ENCODE results near the gene SMIM8.
"Not testable (repeated sequence)": the region's sequence is repeated elsewhere in the genome, so short reads cannot be mapped to it uniquely, and the experiment has no call there.

The SMIM8 gene, protein sequence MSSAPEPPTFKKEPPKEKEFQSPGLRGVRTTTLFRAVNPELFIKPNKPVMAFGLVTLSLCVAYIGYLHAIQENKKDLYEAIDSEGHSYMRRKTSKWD

DNA sequence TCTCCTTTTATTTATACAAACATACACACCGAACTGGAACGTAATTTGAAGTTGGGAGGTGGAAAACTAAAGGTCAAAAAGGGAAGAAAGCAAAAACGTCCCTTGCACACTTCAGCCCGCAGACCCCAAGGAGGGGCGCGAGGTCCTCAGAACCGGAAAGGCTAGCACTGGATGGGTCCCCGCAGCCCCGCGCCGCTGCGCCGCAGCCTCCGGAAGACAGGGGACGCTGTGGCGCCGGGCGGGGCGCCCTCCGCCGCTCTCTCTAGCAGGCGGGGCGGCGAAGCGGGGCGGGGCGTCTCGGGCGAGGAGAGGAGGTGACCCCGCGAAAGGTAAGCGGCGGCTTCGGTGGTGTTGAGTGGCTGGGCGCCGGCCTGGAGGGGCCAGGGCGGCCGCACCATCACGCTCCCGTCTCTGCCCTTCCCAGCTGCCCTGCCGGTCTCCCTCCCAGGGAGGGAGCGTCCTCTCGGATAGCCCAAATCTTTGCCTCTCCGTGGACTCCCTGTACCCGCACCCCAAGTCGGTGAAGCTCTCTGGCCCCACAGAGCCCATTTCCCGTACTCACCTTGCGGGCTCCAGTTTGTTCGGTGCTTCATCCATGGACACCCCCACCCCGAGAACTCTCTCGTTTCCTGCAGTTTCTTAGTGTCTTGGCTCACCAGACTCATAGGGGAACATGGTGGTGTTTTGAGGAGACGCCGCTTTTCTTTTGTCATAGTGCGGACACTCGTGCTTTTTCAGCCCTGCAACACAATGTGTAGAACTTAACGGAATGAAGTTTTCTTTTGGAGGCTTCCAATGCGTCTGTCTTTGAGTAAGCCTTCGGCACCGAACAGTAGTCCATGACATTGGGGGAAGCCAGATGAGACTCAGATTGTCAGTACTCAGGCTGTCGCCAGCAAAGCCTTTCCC is at the start of gene SMIM8:
Gene SMIM8 (plus strand): TSS at position 285 of the 909 bp plus-strand sequence. CDS start 14,444 bp downstream, outside the sequence.
- DNase-seq: peak; percentile 57

DNA sequence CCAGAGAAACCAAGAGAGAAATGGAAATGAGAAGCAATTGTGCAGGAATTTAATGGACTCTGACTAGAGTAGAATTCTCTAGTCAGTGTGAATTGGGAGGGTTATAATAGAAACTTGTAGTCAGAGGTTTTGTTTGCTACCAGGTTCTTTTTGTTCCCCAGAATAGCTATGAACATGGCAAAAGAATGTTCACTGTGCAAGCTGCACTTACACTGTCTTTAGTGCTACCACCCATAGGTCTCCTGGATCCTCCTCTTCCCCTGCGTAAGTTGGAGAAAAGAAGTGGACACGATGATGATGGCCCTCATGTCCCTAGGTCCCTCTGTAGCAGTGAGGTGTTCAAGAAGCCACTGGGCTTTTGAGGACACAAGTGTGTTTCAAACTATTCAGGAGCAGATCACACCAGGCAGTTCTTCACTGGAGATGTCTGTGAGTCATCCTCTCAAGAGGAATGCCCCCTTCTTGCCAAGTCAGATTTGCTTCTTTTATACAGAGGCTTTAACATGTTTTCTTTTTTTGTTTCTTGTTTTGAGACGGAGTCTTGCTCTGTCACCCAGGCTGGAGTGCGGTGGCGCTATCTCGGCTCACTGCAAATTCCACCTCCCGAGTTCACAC is 47.6 kb upstream of the SMIM8 start:
- DNase-seq: no peak

DNA sequence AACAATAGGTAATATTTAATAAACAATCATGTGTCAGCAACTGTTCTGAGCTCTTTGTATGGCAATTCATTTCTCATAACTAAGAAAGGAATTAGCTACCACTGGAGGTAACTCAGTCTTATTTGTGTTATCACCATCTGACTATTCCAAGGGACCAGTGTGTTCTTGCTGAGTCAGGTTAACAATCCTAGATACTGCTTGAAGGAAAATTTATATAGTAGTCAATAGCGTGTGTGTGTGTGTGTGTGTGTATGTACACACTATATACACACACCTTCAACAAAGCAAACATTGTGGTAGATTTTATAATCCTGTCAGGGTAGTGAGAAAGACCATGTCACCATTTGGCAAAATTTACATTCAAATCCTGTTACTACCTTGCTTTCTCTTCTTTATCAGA is 45.8 kb upstream of the SMIM8 start:
- no peak for DNase-seq

DNA sequence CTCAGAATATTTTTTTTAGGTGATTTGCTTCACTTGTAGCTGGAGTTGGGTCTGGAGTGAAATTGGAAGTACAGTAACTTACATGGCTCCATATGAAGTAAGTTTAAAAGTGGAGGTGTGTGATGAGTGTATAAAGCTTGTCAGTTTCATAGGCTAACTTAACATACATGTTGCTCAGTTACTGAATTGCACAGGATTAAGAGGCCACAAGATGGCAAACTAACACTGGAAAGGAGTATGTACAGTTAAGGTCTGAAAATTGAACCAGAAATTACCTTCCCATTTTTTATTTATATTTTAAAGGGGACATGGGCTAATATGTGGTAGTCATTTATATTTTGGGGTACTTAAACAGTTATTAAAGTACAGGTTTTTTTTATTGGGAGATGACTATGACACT is 45.3 kb upstream of the SMIM8 start:
- DNase-seq: no peak

DNA sequence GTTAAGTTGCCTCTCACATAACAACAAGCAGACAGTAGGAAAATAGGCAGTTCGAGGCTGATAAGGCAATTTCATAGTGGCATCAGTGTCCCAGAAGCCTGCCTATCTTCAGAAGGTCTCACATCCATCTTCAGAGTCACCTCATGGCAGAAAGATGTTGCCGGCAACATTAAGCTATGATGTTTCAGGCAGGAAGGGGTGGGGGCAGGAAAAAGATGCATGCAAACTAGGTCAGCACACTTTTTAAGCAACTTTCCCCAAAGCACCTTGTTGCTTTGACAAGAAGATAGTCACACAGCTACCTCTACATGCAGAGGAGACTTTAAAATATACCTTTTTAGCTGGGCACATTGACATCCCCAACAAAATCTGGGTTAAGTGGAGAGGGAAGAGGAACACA is 43.2 kb upstream of the SMIM8 start:
- no peak for DNase-seq

DNA sequence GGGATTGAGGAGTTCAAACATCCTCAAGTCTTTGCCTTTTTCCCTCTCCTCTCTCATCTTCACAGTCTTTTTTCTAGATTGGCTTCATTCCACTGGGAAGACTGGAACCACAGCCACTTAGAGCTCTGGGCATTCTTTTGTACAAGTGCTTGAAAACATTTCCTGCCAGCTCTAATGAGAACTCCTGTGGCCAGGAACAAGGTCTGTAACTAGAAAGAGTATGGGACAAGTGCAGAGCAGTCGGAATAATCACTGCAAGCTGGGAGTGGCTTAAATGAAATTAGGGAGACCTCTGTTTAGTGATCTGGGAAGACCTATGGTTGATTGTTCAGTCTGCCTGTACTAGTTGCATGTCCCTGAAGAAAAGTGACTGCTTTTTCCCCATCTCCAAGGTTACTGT is 41.0 kb upstream of the SMIM8 start:
- DNase-seq: no peak

DNA sequence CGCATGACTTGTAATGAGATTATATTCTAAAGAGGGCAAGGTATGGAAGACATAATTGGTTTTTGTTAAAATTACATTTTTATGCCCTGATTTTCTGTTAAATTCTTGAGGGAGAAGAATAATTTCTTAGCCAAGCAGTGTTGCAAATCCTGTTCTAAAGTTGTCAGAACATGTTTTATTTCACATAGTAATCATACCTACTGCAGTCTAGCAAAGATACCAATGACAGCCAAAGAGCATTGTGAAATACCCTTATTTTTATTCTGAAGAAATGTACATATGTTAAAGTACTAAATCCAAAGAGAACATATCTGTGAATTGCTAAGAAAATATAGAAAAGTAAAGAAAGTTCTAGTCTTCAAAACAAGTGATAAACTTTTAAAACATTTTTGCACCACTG is 39.6 kb upstream of the SMIM8 start:
- DNase-seq: no peak

DNA sequence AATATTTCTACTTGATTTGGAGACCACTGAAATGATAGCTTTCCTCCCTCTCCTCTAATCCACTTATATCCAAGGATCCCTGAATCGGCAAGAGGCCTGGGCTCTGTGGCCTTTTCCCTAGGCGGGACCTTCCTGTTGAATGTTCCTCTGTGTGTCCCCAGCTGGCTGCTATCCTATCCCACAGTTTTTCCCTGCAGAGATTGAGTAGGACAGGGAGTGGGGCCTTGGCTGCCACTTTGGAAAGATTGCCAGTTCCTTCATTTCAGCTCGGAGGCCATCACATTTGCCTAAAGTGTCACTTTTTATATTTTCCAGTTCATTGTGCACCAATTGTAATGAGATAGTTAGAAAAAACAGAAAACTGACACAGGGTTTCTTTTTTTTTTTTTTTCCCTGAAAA is 38.9 kb upstream of the SMIM8 start:
- DNase-seq: no peak

DNA sequence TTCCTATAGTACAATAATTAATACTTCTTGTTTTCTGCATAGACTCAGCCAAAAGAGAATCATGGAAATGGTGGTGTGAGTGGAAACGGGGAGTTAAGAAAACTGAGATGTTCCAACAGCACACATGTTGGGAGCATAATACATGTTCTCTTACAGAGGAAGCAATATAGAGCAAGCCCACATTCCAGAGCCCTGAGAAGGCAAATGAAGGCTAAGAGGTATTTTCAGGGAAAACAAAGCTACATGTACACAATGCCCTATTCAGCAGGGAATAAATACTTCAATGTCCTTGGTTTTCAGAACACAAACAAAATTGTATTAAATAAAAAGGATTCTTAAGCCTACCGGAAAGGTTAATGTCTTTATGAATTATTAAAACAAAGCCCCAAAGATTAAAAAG is 35.1 kb upstream of the SMIM8 start:
- DNase-seq: no peak

DNA sequence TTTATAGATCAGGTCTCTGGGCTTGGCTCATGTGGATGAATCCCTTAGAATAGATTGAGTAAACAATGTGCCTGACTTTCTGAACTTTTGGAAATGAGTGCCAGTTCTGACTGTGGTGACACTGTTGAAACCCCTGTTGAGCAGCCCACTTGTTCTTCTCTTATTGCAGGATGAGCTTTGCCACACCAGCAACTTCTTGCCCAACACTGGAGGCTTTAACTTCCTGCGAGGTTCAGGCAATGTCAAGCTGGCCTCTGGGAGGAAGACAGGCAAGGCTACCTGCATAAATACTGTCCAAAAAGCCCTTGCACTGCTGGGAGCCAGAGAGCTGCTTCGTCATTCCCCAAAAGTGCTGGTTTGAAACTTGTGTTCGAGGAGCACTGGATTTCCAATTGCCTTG is 32.8 kb upstream of the SMIM8 start:
- no peak for DNase-seq

DNA sequence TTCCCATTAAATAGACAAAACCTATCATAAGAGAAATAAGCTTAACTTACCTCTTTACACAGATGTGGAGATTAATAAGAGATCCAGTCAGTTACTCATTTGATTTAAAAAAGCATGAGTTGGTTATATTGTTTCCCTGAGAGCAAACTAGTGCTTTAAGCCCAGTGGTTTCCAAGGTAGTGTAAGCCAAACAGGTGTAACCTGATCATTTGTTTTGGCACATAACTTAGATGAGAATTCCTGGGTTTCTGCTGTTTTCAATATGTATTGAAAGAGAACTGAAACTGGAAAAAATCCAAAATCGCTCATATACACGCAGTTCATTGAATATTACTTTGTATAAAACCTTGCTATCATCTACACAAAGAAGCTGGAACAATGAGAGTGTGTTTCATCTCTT is 30.5 kb upstream of the SMIM8 start:
- peak; percentile 33 for DNase-seq

DNA sequence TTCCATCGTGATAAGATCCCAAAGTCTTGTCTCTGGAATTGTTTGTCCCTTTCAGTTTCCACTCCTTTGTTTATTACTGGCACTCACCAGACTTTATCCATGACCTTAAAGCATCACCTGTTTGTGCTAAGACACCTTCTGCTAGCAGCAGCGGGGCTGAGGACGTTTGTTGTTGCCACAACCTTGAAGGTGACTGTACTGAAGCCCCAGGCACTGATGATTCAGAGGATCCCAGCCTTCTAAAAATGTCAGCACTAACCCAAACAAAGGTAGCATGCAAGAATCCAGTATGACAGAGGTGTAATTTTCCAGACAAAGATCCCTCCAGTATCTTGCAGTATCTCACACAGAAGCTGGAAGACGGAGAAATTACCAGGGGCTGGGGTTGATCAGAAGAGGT is 28.9 kb upstream of the SMIM8 start:
- DNase-seq: no peak

DNA sequence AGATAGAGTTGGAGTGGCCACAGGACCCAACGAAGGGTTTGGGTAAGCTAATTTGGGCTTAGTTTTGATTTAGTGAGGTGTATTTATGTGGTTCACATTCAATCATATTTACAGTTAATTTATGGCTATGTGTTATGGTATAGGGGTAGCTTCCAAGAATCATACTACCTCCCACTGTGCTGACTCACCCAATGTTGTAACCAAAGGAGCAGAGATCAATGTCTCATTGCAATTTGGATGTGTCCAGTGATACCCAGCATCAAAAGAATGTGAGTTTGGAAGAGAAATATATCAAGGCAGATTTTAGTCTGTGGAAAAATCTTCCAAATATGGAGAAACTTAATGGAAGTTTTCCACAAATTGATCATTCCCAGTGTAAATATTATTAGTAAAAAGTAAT is 25.3 kb upstream of the SMIM8 start:
- DNase-seq: no peak

DNA sequence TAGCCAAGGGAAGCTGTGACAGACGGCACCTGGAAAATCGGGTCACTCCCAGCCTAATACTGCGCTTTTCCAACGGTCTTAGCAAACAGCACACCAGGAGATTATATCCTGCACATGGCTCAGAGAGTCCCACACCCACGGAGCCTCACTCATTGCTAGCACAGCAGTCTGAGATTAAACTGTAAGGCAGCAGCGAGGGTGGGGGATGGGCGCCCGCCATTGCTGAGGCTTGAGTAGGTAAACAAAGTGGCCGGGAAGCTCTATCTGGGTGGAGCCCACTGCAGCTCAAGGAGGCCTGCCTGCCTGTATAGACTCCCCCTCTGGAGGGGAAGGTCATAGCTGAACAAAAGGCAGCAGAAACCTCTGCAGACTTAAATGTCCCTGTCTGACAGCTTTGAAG is 21.1 kb upstream of the SMIM8 start:
- not testable (repeated sequence) for DNase-seq

DNA sequence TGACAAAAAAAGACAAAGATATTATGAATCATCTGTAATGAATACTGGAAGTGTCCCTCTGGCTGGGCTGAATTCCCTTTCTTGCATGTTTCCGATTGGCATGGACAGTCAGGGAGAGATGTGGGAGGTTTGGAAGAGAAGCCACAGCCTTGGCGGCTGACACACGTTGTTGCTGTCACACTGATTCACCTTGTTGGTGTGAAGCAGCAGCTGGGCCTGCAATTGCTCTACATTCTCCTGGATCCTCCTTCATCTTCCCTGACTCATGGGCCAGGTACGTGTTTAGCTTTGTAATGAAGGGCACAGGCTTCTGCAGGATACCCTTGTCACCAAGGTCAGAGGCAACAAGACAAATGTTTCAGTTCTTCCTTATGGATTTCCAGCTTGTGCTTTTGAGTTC is 13.4 kb upstream of the SMIM8 start:
- no peak for DNase-seq

DNA sequence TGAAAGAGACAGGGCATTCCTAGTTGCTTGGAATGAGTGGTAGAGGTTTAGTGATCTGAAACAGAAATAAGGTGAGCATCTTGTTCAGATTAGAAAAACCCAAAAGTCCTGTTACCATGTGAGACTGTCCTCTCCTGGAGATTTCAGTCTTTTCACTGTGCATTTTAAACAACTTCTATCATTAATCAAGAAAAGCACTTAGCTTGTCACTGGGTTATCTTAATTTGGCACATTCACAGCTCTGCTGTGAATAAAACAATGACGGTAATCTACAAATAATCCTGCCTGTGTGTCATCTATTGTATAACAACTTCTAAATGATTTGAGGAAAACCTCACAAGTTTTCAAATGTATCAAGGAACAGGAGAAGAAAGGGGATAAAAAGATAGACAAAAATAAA is 9.5 kb upstream of the SMIM8 start:
- no peak for DNase-seq

DNA sequence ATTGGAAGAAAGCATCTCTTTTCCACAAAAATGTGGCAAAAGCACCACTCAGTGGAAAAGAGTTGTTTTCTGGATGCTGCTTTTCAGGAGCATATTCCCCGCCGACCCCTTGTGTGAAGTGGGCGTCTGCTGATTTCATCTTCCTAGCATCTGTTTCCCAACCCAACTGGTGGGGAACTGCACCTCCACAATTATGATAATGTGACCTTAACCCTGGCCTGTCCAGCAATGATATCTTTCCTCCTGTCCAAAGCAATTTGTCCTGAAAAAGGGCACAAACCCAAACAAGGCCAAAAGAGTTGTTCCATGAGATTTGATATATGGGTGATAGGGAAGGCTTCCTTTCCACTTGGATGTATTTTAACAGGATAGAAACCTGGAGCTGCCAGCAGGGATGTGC is 7.3 kb upstream of the SMIM8 start:
- DNase-seq: no peak

DNA sequence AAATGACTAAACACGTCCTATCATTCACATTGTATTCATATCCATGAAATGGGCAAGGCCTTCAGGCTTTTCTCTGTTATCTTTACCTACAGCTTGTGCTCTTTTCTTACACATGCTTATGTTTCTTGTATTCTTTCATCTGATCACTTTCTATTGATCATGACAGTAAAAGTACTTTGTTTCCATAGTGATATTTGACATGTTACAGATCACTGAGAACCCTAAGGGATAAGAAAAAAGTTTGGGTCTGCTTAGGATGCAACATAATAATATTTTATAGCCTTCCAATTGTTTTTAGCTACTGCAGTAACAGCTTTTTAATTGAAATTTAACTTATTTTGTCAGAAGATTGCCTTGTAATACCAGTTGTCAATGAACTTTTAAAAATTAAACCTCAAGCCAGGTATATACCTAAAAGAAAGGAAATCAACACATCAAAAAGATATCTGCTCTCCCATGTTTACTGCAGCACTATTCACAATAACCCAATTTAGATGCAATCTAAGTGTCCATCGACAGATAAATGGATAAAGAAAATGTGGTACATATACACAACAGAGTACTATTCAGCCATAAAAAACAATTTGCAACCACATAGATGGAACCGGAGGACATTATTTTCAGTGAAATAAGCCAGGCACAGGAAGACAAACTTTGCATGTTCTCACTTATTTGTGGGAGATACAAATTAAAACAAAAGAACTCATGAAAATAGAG is 3.0 kb upstream of the SMIM8 start:
- no peak for DNase-seq

DNA sequence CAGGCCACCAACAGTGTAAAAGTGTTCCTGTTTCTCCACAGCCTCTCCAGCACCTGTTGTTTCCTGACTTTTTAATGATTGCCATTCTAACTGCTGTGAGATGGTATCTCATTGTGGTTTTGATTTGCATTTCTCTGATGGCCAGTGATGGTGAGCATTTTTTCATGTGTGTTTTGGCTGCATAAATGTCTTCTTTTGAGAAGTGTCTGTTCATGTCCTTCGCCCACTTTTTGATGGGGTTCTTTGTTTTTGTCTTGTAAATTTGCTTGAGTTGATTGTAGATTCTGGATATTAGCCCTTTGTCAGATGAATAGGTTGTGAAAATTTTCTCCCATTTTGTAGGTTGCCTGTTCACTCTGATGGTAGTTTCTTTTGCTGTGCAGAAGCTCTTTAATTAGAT is 1.5 kb downstream of the SMIM8 start:
- not testable (repeated sequence) for DNase-seq

DNA sequence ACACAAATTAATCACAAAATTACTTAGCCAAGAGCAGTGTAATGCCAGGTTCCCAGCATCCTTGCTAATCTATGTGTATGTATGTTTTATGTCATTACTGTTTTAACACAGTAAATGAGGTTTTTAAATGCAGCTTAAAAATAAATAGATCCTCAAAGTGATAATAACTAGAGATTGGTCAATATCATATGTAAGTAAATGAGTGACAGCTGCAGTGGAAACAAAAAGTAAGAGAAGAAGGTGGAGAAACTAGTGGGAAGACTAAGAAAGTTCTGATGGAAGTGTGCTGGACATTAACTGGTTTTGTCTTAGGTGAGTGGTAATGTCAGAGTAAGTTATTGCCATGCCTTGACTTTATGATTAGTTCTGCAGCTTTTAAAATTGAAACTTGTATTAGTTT is 8.6 kb downstream of the SMIM8 start:
- DNase-seq: no peak

DNA sequence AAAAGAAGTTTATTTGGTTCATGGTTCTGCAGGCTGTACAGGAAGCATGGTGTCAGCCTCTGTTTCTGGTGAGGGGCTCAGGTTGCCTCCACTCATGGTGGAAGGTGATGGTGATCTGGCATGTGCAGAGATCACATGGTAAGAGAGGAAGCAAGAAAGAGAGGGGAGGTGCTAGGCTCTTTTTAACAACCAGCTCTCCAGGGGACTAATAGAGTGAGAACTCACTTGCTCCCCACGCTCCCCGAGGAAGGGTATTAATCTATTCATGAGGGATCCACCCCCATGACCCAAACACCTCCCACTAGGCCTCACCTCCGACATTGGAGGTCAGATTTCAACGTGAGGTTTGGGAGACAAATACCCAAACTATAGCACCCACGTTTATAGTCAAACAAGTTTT is 10.6 kb downstream of the SMIM8 start:
- no peak for DNase-seq

DNA sequence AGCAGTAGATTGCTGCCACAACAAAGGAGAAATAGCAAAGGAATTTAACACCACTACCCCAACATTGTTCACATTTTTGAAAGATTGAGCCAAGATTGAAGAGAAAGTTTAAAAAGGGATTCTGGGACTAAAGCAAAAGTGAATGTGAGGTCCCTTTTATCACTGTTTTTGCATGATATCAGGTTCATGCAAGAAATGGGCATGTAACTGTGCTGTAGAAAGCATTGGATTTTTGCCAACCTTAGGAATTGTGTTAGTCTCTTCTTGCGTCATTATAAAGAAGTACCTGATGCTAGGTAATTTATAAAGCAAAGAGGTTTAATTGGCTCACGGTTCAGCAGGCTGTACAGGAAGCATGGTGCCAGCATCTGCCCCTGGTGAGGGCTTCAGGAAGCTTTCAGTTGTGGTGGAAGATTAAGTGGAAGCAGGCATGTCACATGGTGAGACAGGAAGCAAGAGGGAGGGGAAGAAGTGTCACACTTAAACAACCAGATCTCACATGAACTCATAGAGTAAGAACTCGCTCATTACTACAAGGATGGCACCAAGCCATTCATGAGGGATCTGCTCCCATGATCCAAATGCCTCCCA is 11.3 kb downstream of the SMIM8 start:
- DNase-seq: no peak

DNA sequence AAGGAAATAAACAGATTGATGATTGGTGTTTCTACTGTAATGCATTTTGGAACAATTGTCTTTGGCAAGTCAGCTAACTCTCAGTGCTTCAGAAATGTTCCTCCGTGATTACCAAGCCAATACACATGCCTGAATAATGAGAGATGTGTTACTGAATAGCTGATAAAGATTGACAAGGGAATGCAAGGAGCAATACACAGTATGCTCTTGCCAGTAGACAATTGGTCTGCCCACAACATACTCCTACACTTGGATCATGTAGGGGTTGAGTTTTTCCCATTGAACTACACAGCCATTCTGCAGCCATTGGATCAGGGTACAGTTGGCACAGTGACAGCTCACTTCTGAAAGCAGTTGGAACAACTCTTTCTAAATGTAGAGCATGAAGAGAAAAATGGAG is 12.3 kb downstream of the SMIM8 start:
- DNase-seq: no peak

Data from NCI-H1092 treated with DMSO at 0.1 percent for 48 hours (cell line).